HL-60 (cell line): ENCODE measurements around the gene ZNF341.

Experiments
- GABPA ChIP-seq: IDR thresholded peaks from 2 replicates; pipeline ENCODE4 v1.6.1; 2012; ENCODE audit warnings: low read depth
- POLR2AphosphoS5 ChIP-seq: IDR thresholded peaks from 2 replicates; pipeline ENCODE4 v1.6.1; 2012; ENCODE audit warnings: low read depth
- SPI1 ChIP-seq: IDR thresholded peaks from 2 replicates; pipeline ENCODE4 v1.6.1; 2012; ENCODE audit warnings: low read depth, mild to moderate bottlenecking, borderline replicate concordance
- TF ChIP-seq, protein P1 (sequence below): IDR thresholded peaks from one replicate; pipeline ENCODE4 v1.5.1; 2011; ENCODE audit warnings: low read length, control low read depth, inconsistent platforms; ENCODE audit not compliant: insufficient read depth
- TF ChIP-seq, protein P2 (sequence below): IDR thresholded peaks from 2 replicates; pipeline ENCODE4 v1.6.1; 2012; ENCODE audit warnings: low read depth; ENCODE audit not compliant: insufficient replicate concordance

DNA sequence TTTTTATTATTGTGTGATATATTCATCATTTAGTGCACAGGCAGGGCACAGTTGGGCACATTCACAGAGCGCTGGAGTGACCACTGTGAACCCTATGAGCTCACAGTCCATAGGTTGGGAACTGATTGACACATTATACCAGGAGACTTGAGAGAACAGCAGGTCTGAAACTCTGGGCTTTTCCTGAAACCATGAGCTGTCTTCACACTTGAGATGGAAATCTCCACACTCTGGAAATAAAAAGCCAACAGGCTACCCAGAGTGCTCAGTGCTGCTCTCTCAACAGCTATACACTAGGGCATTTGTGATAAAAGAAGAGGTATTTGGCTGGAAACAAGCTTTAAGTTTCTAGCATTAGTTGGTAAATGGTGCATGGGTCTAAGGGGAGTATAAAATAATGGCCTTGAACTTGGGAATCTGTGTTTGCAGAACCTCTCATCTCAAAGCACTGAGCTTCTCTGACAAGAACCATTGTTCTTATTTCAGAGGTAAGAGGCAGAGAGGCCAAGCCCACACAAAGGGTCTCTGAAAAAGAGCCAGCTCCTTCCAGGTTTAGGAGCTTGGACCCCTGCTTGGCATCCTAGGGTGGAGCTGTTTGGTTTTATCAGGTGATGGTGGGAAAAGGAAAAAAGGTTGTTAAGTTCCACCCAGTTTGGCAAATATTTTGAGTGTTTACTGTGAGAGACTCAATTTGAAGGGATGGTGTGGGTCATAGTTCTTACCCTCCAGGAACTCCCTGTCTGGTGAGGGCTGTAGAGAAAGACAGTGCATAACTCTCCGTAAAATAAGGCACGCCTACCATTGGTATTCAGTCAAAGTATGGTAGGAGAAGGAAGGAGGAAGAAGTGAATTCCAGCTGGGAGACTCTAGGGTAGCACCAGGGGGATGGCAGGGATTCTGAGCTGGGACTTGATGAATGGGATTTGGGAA lies 93.8 kb downstream of the ZNF341 start:
- TF ChIP-seq, protein P1, sequence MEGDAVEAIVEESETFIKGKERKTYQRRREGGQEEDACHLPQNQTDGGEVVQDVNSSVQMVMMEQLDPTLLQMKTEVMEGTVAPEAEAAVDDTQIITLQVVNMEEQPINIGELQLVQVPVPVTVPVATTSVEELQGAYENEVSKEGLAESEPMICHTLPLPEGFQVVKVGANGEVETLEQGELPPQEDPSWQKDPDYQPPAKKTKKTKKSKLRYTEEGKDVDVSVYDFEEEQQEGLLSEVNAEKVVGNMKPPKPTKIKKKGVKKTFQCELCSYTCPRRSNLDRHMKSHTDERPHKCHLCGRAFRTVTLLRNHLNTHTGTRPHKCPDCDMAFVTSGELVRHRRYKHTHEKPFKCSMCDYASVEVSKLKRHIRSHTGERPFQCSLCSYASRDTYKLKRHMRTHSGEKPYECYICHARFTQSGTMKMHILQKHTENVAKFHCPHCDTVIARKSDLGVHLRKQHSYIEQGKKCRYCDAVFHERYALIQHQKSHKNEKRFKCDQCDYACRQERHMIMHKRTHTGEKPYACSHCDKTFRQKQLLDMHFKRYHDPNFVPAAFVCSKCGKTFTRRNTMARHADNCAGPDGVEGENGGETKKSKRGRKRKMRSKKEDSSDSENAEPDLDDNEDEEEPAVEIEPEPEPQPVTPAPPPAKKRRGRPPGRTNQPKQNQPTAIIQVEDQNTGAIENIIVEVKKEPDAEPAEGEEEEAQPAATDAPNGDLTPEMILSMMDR, result no peak
- no peak for TF ChIP-seq POLR2AphosphoS5
- no peak for TF ChIP-seq GABPA
- TF ChIP-seq, protein P2, sequence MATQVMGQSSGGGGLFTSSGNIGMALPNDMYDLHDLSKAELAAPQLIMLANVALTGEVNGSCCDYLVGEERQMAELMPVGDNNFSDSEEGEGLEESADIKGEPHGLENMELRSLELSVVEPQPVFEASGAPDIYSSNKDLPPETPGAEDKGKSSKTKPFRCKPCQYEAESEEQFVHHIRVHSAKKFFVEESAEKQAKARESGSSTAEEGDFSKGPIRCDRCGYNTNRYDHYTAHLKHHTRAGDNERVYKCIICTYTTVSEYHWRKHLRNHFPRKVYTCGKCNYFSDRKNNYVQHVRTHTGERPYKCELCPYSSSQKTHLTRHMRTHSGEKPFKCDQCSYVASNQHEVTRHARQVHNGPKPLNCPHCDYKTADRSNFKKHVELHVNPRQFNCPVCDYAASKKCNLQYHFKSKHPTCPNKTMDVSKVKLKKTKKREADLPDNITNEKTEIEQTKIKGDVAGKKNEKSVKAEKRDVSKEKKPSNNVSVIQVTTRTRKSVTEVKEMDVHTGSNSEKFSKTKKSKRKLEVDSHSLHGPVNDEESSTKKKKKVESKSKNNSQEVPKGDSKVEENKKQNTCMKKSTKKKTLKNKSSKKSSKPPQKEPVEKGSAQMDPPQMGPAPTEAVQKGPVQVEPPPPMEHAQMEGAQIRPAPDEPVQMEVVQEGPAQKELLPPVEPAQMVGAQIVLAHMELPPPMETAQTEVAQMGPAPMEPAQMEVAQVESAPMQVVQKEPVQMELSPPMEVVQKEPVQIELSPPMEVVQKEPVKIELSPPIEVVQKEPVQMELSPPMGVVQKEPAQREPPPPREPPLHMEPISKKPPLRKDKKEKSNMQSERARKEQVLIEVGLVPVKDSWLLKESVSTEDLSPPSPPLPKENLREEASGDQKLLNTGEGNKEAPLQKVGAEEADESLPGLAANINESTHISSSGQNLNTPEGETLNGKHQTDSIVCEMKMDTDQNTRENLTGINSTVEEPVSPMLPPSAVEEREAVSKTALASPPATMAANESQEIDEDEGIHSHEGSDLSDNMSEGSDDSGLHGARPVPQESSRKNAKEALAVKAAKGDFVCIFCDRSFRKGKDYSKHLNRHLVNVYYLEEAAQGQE, result no peak
- no peak for TF ChIP-seq SPI1
